ENCODE results near the gene ZC3H7B.
"Not testable (repeated sequence)": the region's sequence is repeated elsewhere in the genome, so short reads cannot be mapped to it uniquely, and the experiment has no call there.

Gene ZC3H7B

GRCh38 chr22:41383085-41383484 is 81.8 kb downstream of the ZC3H7B start:
- no peak for DNase-seq

GRCh38 chr22:41384128-41384527 is 82.8 kb downstream of the ZC3H7B start:
- no peak for DNase-seq

GRCh38 chr22:41387341-41387740 is 86.0 kb downstream of the ZC3H7B start:
- DNase-seq = no peak

DNA sequence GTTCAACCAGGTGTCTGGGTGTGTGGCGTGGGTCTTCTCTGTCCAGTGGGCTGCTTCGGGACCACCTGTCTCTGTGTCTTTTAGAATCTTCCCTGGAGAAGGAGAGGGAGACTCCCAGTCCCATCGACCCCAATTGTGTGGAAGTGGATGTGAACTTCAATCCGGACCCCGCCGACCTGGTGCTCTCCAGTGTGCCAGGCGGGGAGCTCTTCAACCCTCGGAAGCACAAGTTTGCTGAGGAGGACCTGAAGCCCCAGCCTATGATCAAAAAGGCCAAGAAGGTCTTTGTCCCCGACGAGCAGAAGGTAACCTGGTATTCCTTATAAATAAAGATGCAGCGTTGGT is 92.7 kb downstream of the ZC3H7B start:
- DNase-seq = no peak

GRCh38 chr22:41395531-41396240 is 94.4 kb downstream of the ZC3H7B start:
- no peak for DNase-seq

- no peak for DNase-seq
These were observed 96.0 kb downstream of the ZC3H7B start for GRCh38 chr22:41397143-41397811.

DNA sequence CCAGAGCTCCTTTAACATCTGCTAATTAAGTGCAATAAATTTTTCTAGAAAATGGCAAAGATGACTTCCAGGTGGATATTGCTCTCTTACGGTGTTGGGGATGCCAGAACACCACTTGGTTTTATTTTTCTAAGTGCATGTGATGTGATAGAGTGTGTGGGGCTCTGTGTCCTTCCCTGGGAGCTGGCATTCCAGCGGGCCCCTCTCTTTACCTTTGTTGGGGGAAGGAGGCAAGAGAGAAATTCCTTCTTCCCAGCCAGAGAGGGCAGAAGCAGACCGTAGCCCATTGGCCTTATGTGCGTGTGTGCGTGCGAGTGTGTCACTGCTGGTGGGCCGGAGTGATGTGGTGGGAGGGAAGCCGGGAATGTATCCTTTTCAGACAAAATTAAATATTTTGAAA is 97.6 kb downstream of the ZC3H7B start:
- no peak for DNase-seq

GRCh38 chr22:41401781-41402648 is 100.7 kb downstream of the ZC3H7B start:
- DNase-seq = no peak

GRCh38 chr22:41402851-41403250 is 101.5 kb downstream of the ZC3H7B start:
- not testable (repeated sequence) for DNase-seq

- DNase-seq = peak; percentile 74 to 75
These were observed 102.4 kb downstream of the ZC3H7B start for GRCh38 chr22:41403532-41404318.

DNA sequence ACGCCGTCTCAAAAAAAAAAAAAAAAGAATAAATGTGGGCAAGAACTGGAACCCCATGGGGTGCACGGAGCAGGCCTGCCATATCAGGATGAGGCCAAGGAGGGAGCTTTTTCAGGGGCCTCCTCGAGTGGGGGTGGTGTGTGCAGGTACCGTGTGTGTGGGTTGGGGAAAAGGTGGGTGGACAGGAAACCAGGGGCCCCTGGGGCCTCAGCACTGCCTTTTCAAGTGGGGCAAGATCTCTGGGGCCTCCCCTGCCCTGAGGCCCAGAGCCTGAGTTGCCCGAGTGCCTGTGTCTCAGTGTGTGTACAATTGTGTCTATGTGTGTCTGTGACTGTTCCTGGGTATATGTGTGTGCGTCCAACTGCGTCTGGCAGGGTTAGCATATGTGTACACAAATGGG is 104.3 kb downstream of the ZC3H7B start:
- peak in 1 of 2 experiments; percentile 21 for DNase-seq

- no peak for DNase-seq
These were observed 105.1 kb downstream of the ZC3H7B start for GRCh38 chr22:41406410-41406809.

DNA sequence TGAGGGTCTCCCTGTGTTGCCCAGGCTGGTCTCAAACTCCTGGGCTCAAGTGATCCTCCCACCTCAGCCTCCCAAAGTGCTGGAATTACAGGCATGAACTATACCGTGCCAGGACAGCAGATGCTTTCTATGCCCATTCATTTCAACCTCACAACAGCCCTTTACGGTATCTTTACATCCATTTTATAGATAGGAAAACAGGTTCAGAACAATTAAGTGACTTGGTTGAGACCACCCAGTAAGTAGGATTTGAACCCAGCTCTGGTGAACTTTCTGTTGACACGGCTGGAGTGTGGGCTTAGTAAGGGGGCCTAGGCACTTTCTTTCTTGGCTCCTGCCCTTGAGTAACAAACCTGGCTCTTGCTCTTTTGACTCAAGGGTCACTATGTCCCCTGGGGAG is 106.1 kb downstream of the ZC3H7B start:
- DNase-seq = no peak

GRCh38 chr22:41408665-41409064 is 107.3 kb downstream of the ZC3H7B start:
- DNase-seq = no peak

All from activated CD4-positive, alpha-beta T cell treated with anti-CD3 and anti-CD28 coated beads, Interleukin-2, amount 50 U/mL, for 4 hours (primary cell).